Measurements from ENCODE around the gene CORO2B.
A peak's percentile ranks its signal among the peaks of the same experiment; 100 is the strongest.

The CORO2B gene

DNA sequence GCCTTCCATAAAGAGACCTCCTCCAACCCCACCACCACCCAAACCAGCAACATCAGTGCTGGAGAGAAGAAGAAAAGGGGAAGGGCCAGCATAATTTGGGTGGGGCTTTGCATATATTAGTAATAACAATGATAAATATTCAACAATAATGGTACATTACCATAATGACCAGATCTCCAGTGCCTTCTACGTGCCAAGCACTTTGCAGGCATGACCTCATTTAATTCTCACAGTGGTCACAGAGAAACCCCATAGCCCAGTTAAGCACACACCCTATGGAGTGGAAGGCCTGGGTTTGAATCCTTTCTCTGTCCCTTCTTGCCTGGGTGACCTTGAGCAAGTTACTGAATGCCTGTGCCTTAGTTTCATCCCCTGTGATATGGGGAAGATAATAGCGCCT is 49.2 kb downstream of the CORO2B start:
- DNase-seq (ENCODE audit: low spot score): no peak

GRCh38 chr15:68629519-68630210 is 50.9 kb downstream of the CORO2B start:
- no peak for DNase-seq (ENCODE audit: low spot score)

DNA sequence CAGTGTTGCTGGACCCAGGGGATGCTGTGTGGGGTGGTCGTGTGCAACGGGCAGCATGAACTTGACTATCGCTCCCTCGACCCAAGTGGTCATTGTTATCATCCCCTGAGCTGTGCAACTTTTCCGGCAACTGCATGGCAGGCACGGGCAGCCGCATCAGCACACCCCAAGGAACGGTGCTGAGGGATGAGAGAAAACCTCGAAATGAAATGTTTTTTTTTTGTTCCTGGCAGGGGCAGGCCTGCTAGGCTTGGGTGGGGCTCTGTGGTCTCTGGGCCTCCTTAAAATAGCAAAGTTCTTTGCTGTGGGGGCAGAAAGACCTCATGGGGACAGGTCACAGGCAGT is 51.4 kb downstream of the CORO2B start:
- no peak for DNase-seq (ENCODE audit: low spot score)

GRCh38 chr15:68630836-68631235 is 52.0 kb downstream of the CORO2B start:
- DNase-seq (ENCODE audit: low spot score): no peak

- no peak for DNase-seq (ENCODE audit: low spot score)
These were observed 52.8 kb downstream of the CORO2B start for GRCh38 chr15:68631601-68632051.

DNA sequence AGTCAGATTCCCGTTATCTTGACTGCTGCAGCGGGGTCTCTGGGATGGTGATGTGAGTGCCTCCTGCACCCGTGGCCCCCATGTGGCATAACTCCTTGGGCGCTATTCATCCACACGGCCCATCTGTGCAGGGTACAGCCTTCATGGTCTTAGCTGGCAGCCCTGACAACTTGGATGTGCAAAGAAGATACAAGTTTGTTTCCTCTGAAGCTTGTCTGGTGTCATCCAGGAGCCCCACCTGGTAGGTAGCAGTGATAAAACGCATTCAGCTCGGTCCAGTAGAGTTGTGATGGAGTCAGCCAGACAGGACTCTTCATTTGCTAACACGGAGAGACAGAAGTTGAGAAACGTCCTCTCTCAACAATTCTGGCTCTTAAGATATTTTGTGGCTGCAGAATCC is 53.3 kb downstream of the CORO2B start:
- no peak for DNase-seq (ENCODE audit: low spot score)

GRCh38 chr15:68633231-68634121 is 54.7 kb downstream of the CORO2B start:
- DNase-seq (ENCODE audit: low spot score): no peak

DNA sequence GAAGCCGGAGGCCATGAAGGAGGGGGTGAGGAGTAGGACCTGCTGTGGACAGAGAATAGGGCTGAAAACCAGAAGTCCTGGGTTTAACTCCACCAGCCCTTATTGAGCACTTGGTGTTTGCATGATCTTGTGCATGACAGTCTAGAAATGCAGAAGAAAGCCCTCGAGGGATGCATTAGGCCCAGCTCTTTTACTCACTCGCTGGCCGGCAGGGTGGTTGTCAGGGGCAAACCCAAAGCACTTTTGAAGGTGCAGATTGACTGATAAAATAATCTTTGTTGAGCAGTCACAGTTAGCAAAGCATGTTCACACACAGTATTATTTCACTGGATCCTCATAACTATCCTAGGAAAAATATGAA is 55.3 kb downstream of the CORO2B start:
- DNase-seq (ENCODE audit: low spot score): no peak

GRCh38 chr15:68634531-68634930 is 55.7 kb downstream of the CORO2B start:
- no peak for DNase-seq (ENCODE audit: low spot score)

DNA sequence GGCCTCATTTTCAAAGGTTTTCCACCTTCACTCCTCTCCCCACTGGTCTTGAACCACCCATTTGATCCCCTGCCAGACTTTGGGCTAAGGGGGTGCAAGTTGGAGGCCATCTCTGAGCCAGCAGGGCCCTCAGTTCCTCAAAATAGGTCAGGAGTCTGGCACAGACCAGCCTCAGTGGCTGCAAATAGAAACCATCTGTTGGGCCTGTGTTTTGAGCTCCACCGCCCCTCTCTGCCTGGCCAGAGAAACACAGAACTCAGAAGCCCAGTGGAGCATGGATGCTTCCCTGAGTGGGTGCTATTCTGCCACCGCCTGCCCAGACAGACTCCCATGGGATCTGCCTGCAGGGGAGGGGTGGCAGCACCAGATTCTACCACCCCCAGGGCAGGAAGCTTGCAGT is 56.3 kb downstream of the CORO2B start:
- DNase-seq (ENCODE audit: low spot score): no peak

GRCh38 chr15:68636256-68636655 is 57.5 kb downstream of the CORO2B start:
- DNase-seq (ENCODE audit: low spot score): no peak

- peak; percentile 70 for DNase-seq (ENCODE audit: low spot score)
These were observed 59.1 kb downstream of the CORO2B start for GRCh38 chr15:68637767-68638404.

DNA sequence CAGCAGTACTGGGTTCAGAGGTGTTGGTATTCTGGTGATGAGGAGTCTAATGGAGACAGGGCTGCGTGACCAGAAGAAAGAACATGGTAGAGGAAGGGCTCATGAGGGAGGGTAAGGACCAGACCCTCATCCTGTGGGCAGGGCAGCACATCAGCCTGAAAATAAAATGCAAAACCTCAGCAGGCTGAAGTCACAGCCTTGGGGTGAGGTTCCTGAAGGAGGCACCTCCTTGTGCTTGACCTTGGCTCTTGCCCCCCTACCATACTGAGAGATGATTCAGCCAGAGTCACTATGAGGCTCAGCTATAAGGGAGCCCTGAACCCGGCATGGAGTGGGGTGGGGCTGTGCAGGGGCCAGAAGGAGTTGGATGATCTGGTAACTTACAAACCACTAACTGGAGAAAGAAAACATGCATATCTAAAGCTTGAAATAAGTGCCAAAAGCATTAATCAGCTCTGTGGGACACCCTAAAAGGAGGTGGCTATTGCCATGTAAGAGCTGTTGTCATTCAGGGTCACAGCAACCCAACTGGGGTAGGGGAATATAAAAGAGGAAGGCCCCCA is 60.2 kb downstream of the CORO2B start:
- DNase-seq (ENCODE audit: low spot score): peak; percentile 47

- no peak for DNase-seq (ENCODE audit: low spot score)
These were observed 61.3 kb downstream of the CORO2B start for GRCh38 chr15:68639926-68640600.

GRCh38 chr15:68640791-68641331 is 62.1 kb downstream of the CORO2B start:
- no peak for DNase-seq (ENCODE audit: low spot score)

DNA sequence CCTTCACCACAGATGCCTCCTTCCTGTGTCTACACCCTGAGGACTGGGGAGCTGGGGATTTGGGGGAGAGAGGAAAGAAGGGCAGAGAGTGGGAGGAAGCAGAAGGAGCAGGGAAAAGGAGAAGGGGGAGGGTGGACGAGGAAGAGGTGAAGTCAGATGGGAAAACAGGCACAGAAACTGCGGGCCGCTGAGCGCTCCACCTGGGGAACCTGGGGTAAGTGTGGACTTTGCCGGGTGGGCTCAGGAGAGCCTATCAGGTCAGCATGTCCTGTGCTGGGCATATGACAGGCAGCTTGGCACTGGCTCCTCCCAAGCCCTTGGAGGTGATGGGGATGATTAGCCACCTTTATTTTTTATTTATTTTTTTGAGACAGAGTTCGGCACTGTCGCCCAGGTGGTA is 62.6 kb downstream of the CORO2B start:
- no peak for DNase-seq (ENCODE audit: low spot score)

GRCh38 chr15:68642491-68642845 is 63.7 kb downstream of the CORO2B start:
- no peak for DNase-seq (ENCODE audit: low spot score)

DNA sequence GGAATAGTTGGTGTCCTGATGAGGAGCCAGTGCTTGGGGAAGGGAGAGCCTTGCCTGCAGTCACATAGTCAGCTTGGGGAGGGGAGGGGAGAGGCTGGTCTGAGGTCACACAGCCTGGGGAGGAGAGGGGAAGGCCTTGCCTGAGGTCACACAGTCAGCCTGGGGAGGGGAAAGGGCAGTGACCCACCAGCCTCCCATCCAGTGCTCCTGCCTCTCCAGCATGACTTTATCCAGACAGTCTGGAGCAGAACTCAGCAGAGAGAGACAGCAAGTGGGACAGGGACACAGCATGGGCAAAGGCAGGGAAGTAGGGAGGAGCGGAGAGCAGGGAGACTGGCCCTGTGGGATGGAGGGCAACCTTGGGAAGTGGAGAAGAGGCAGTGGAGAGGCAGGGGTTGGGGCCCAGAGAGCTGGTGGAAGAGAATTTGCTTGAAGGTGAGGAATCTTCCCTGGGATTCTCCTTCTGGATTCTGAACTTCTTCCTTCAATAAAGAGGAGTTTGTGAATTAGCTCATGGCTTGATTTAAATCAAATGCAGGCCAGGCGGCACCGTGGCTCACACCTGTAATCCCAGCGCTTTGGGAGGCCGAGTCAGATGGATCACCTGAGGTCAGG is 64.5 kb downstream of the CORO2B start:
- DNase-seq (ENCODE audit: low spot score): no peak

GRCh38 chr15:68644083-68644904 is 65.5 kb downstream of the CORO2B start:
- peak; percentile 68 for DNase-seq (ENCODE audit: low spot score)

- DNase-seq (ENCODE audit: low spot score): no peak
These were observed 66.2 kb downstream of the CORO2B start for GRCh38 chr15:68644996-68645395.

DNA sequence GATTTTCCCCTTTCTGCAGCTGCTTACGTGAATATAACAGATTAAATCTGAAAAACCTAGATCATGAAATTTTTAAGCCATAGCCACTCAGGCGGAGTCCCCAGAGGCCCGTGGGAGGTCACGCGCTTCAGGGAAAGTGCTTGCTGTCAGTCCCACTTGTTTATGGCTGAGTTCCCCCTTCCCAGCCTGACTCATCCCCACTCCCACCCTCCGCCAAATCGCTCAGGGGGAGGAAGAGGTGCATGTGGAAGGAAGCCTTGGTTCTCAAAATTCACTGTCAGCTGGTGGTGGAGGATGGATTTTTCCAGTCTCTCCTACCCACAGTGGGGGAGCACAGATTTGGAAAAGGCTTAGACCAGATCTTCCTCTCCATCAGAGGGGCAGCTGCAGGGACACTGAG is 67.4 kb downstream of the CORO2B start:
- no peak for DNase-seq (ENCODE audit: low spot score)
